ENCODE data around the gene AGGF1.

GRCh38 chr5:76986825-76987526 lies 43.2 kb upstream of the AGGF1 start:
- TF ChIP-seq EZH2 (IDR thresholded peaks at IDR 0.05; ENCODE audit: borderline replicate concordance, low read length) (no peak), CTCF (conservative IDR thresholded peaks at IDR 0.05 in 1 of 2, IDR thresholded peaks at IDR 0.05 in 1 of 2; ENCODE audit: extremely low read depth in 1 of 2, insufficient read depth in 1 of 2, low read depth in 1 of 2, low read length in 2 of 2) (no peak)

Data from mammary epithelial cell (primary cell).